CD4-positive, alpha-beta T cell treated with Interleukin-12 subunit alpha and Interleukin-12 subunit beta, for 1 hour (primary cell): ENCODE measurements around the gene ALPK1.
A peak's percentile ranks its signal among the peaks of the same experiment; 100 is the strongest.
"Not testable (repeated sequence)": the region's sequence is repeated elsewhere in the genome, so short reads cannot be mapped to it uniquely, and the experiment has no call there.

ENCODE experiments used
- DNase-seq: peaks from one replicate; pipeline ENCODE4 v3.0.0-alpha.2; 2020

Gene ALPK1

DNA sequence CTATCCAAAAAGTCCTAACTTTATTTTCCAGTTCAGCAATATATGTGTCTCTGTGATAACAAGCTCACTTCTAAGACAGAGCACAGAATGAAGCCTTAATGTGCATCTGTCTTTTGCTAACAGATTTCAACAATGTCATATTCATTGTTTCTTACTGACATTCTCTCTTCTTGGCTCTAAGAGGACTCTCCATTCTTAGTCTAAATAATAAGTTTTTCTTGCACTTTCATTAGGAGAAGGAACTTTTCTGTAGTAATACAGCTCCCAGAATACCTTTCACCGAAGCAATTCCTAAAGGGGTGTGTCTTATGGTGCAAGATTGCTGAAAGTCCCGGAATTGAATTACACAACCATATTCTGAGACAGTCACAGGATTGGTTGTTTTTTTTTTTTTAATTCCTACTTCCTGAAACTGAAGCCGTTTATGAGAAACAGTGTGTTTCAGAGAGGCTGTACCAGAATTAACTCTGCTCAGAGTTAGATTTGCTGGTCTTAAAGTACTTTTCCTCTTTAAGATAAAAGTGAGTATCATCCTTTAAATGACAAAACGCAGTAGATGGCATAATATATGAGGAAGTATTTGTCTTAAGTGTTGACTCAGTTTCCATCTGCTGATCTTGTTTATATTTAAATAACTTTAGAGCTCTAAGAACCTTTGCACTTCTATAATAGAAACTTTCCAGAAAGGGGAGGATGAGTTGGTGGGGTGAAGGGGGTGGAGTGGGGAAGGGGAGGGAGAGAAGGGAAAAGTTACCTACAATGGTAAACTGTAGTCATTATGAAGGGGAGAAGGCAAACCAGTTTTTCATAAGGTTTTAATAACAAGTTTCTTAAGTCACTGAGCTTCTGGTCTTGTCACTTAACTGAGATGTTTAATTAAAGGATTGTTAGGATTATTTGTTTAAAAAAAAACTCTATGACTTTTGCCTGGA is at the start of gene ALPK1:
TSS of gene ALPK1 (plus strand) at position 421 of the 932 bp plus-strand sequence.
- DNase-seq = peak; percentile 43

DNA sequence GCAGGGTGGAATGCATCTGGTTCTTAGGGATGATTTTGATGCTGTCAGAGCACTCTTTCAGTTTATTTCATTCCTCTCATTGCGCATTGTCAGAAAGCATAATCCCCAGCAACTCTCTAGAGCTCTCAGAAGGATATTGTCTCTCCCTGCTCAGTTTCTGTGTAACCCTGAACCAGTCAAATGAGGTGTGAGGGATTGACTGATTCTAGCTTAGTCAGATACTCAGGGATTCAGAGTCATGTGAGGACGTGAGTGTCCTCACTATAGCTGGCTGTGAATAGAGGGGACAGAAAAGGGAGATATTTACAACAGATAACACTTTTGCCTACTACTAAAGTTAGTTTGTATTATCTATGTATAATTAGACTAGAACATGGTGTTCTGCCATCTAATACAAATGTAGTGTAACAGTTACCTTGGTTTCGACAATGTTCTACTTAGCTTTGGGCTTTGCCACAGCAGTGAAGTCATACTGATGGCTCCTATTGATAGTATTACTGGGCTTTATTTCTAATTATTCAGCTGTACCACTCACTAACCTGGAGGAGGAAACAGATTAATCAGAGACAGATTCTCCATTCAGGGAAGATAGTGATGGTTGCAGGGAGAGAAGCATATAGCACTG is 46.0 kb upstream of the ALPK1 start:
- no peak for DNase-seq

DNA sequence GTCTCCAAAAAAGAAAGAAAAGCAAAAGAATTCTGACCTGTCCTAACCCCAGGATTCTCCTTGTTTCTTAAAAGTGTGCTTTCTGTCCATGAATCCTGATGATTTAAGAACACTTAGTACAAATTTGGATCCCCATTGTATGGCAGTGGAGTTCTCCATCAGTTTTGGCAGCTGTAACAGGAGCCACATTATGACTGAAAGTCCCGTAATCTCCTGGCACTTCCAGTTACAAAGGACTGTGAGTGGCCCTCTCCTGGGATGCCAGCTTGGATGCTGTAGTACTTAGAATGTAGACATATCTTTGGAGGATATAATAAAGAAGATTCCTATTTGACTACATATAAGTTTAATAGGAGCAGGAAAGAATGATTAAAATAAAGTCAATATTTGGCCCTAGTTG is 44.9 kb upstream of the ALPK1 start:
- DNase-seq = no peak

DNA sequence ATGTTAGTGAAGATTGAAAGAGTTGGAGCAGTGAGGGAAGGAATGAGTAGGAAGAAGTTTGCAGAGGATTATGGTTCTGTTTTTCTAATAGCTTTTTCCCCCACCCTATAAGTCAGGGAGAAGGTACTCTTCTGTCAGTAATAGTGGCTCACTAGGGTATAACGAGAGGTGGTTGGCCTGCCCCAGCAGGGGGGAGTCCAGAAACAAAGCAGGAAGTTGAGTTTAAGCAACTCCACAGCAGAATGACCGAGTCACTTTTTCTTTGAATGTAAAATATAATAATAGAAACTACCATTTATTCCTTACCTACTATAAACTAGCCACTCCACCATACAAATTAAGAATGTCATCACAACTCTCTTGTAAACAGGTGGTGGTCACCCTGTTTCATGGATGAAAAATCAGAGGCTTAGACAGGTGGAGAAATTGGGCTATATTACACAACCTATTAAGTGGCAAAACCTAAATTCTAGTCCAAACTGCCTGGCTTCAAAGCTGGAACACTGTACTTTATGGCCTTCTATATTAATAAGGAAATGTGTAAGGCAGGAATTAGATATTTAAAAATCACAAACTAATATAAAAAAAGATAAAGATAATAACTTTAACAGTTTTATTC is 43.7 kb upstream of the ALPK1 start:
- no peak for DNase-seq

DNA sequence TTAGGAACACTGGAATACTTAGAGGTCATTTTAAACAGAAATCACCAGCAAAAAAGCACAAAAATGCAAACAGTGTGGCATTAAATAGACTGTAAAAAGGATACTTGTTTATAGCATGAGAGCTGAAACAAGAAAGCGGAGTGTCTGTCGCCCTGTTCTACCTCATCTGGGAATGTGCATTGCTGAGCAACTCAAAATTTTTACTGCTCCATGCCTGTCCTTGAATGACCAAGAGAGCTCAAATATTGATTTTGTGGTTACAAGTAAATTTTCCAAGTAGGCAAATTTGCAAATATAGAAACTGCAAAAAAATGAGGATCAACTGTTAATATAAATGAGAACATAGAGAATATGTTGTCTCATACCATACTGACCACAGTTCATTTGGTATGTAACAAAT is 40.1 kb upstream of the ALPK1 start:
- no peak for DNase-seq

DNA sequence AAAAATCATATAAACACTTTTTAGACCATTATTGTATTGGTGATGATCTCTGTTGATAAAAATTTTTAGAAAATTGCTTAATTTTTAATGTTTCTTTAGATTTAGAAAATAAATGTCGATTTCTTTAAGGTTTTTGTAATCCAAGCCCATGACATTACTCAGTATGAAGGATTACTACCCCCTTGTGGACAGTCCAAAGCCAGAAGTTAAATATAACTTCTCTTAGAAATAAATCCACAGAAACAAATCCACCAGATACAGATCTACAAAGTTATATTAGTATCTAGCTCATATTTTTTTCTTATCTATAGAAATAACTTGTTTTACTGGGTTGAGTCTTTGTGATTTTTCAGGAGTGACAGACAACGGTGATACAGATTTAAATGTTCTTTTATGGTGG is 30.3 kb upstream of the ALPK1 start:
- DNase-seq = peak; percentile 32

DNA sequence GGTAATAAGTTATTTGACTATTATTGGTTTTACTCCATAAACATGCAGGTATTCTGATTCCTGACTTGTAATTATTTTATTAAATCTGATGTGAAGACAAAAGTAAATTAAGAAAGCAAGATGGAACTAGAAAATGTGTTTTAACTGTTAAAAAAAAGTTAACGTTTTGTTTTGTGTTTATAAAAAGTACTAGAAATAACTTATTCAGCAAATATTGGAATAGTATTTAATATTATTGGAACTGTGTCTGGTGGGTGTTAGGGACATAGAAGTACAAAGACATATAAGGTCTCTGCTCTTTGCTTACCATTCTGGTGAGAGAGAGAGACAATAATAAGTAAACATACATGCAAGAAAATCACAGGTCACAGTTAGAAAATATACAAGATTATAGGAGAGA is 27.1 kb upstream of the ALPK1 start:
- no peak for DNase-seq

DNA sequence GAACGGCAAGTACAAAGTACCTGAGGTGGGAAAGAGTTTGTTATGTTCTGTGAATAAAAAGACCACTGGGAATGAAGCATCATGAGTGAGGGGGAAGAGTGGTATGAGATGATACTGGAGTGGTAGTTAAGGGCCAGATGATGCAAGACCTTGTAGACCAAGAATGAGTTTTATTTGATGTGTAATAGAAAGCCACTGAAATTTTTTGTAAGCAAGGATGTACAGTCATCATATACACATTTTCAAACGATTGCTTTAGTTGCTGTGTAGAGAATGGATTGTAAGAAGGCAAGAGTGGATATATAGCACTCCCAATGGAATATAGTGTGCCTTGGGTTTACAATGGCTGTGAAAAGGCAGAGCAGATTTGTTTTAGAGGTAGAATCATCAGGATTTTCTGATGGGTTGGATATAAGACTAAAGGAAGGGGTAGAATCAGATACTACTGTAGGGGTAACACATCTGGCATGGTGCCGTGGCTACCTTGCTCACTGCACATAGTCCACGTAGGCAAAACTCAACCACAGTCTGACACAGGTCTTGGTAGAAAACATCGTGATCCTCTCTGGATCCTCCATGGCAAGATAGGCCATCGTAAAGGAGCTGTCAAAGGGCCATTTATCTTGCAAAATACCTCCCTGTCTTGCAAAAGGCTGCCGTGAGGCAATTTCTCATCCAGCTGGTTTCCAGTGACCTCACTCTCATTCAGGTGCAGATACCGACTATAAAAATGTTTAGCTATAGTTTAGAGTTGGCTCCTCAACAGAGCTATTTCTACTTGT is 26.3 kb upstream of the ALPK1 start:
- no peak for DNase-seq

DNA sequence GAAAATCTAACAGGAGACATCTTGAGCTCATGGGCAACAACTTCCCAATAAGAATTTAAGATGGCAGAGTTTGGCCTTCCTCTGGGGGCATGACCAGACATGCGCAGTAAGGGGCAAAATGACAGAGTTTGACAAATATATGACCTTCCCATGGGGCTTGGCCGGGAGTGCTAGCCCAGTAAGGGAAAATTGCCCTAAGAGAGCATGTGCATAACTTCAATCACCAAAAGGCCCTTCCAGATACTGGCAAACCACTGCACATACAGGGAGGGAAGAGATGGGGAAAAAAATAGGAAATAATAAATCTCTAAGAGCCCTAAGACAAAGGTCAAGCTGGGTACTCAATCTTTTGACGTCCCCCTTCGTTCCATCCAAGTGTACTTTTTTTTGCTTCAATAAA is 24.9 kb upstream of the ALPK1 start:
- DNase-seq = no peak

DNA sequence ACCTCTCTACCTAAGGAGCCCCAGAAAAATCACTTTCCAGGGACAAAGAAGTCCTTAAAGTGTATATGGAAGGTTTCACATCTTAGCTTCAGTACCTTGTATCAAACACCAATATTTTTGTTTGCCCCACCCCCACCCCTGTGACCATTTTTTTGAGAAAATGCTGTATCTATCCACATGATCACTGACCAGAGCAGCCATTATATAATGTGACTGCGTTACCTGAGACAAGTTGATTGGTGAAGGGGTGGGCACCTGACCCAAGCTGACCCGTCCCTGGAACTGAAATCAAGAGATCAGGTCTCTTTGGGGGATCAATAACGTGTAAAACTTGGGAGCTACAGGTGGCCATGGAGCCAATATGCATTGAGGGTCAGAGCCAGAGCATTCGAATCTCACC is 22.2 kb upstream of the ALPK1 start:
- no peak for DNase-seq

DNA sequence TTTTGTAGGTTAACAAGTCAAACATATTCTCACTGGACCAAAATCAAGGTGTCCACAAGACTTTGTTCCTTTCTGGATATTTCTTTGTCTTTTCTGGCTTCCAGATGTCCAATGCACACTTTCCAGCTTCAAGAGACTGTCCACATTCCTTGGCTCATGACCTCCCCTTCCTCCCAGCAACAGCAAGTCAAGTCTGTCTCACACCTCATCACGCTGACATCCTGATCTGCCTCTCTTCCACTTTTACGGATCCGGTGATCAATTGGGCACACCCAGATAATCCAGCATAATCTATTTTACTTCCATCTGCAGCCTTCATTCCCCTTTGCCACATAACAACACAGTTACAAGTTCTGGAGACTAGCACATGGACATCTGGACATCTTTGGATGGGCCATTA is 21.1 kb upstream of the ALPK1 start:
- DNase-seq = no peak

DNA sequence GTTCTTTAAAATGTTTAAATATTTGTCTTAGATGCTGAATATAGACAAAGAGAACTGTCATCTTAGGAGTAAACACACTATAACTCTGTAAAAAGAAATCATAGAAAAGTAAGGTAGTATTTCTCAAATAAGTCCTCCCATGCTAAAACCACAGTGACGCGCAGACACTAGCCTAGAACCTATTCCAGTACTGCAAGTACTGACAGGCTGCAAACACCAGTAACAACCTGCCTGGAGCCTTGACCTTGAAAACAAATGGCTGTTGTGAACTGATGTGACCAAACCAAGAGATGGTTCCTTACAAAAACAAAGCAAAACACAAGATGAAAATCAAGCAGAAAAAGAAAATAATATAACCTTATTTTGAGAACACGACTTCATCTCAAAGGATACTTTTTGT is 19.9 kb upstream of the ALPK1 start:
- DNase-seq = no peak

DNA sequence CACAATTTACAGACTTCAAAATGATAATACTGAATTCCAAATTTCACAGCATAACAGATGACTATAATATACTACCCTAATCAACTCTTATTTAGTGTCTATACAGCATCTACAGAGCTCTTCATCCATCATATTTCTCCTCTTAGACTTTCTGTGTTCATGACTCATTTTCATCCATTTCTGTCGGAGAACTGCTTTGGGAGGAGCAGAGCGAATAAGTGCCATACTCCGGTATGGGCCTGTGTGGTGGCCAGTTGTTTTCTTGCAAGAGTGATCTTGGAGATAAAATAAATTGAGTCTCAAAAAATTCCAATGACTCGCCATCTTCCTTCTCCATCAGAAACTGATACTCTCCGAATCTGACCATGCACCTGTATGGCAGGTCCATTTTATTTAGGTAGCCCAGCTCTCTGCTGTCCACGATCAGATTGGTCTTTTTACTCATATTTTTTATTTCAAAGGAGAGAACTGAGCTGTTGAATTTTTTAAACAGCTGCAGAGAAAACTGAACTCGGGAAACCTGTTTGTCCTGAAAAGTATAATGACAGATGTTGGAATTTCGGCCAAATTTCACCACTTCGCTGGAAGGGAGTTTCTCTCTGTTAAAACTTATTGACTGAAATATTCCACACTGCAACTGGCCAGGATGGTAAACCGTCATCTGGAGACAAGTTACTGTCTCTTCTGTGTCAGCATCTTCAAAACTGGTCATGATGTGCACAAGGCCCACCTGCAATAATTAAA is 19.3 kb upstream of the ALPK1 start:
- no peak for DNase-seq

DNA sequence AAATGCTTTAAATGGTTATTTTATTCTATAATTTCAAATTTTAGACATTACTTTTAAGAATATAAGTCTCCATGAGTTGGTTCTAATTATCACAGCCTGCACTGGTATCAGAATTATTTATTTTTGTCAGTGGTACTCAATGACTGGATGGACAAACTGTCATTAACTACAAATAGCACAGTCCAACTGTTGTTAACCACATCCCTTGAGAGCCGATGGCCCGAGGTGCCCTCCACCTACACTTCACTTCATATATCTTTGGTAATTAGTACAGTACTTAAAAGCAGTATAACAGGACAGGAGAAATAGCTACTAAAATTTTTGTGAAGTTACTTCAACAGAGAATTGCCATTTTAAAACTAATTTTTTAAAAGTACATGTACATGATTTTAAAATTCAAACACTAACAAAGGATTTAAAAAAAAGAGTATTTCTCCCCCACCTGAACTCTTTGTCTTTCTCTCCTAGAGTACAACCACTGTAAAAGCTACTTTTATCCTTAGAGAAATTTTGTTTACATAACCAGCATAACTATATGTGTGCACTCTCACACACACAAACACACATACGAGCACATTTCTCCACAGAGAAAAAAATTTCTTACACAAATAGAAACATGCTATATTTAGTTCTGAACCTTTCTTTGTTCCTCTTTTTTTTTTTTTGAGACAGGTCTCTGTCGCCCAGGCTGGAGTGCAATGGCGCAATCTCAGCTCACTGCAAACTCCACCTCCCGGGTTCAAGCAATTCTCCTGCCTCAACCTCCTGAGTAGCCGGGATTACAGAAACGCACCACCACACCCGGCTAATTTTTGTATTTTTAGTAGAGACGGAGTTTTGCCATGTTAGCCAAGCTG is 17.9 kb upstream of the ALPK1 start:
- no peak for DNase-seq

DNA sequence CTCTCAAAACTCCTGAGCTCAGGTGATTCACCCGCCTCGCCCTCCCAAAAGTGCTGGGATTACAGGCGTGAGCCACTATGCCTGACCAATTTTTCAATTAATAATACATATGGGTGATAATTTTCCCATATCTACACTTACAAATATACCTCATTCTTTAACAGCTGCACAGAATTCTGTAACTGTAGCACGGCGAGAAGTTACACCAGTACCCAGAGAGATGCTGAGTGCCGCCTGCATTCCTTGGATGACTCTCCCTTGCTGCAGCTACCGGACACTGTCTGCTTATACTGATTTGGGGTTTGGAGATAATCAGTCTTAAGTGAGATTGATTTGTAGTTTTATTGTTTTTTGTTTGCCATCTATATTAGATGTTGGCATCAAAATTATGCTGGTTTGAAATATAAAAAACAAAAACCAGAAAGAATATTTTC is 17.3 kb upstream of the ALPK1 start:
- DNase-seq = no peak

DNA sequence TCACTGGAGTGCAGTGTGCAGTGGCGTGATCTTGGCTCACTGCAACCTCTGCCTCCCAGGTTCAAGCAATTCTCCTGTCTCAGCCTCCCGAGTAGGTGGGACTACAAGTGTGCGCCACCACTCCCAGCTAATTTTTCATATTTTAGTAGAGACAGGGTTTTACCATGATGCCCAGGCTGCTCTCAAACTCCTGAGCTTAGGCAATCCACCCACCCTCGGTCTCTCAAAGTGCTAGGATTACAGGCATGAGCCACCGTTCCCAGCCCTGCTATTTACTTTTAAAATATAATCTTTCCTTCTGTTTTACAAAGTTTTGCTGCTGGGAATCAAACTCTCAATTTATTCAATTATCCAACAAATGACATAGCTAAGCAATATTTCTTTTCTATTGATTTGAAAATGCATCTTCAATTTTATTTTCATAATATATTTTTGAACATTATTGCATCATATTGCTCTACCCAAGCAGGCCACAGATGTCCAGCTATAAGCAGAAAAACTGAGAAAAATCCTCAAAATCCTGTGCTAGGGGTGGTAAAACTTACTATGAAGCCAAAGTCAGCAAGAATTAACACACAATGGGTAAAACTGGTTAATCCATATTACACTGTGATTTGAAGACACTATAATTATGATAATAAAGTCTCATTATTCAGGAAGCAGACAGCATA is 16.6 kb upstream of the ALPK1 start:
- no peak for DNase-seq

DNA sequence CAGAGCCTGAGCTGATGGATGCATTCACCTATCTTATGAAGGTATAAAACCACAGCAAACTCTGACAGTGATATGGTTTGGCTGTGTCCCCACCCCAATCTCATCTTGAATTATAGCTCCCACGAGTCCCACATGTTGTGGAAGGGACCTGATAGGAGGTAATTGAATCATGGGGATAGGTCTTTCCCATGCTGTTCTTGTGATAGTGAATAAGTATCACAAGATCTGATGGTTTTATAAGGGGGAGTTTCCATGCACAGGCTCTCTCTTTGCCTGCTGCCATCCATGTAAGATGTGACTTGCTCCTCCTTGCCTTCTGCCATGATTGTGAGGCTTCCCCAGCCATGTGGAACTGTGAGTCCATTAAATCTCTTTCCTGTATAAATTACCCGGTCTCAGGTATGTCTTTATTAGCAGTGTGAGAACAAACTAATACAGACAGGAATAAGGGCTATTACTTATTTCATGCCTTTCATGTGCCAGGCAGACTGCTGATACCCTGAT is 15.2 kb upstream of the ALPK1 start:
- not testable (repeated sequence) for DNase-seq

DNA sequence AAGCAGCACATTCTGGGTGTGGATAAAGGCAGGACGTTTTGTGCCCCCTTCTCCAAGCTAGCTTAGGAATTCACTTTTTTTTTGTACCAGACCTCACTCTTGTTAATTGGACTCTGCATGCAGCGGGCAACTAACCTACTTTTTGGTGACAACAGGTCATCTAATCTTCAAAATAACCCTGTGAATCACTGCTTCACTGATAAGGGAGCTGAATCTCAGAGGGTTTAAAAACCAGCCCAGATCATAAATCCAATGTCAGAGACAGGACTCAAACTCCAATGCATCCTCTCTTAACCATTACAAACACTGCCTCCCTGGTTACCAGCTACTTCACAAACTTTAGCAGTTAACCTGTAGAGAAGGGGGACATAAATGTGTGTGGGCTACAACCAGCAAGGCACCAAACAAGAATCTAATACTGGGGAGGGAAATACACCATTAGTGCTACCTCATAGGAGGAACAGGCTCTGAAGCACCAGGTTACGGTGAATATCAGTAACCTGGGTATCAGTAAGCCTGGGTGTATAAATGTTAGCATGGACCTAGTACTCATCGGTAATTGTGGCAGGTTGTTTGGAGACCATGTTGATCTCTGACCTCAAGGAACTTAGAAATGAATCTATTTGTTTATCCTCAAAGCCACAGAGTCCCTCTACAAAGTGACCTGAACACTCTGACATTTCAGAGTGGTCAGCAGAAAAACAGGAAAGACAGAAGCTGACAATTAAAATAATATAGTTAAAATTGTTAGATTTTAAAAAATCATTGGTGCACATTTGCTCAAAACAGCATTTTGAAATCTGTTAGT is 14.1 kb upstream of the ALPK1 start:
- no peak for DNase-seq

DNA sequence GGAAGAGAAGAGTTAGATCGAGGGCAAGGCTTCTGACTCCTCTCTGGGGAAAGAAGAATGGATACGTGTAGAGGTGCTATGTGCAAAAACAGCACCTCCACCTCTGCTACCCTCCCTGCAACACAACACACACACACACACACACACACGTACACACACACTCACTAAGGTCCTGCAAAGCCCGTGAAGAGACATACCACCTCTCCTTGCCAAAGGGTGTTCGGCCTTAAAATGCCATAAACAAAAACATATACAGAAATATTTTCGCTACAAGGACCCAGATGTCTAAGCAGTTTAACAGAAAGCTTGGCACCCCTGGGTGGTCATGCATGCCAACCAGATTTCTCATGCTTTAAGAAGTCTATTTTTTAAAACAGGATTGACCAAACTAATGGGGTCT is 13.0 kb upstream of the ALPK1 start:
- peak; percentile 28 for DNase-seq
